HCT116 (cell line): ENCODE data around the gene FAM151B.

Source experiments
- CTCF ChIP-seq, 3 experiments: fragments of 200-600 bp in 1 of 3; sonication (generic) in 1 of 3; IDR thresholded peaks in 2 of 3; conservative IDR thresholded peaks in 1 of 3; 2 replicates each; pipeline ENCODE4 v1.5.1; 2012 to 2017; ENCODE audit warnings: low read depth in 2 of 3, low read length in 2 of 3, antibody characterized with exemption in 1 of 3, borderline replicate concordance in 1 of 3, control low read depth in 1 of 3, mild to moderate bottlenecking in 1 of 3, mixed read lengths in 1 of 3, mixed run types in 1 of 3, moderate library complexity in 1 of 3; ENCODE audit not compliant: insufficient read depth in 1 of 3
- MAX ChIP-seq: IDR thresholded peaks from 2 replicates; pipeline ENCODE4 v1.6.1; 2012
- POLR2A ChIP-seq: IDR thresholded peaks from 2 replicates; pipeline ENCODE4 v1.7.0; 2011; ENCODE audit warnings: borderline replicate concordance; ENCODE audit not compliant: insufficient read depth, insufficient read length; ENCODE audit errors: extremely low read depth
- POLR2AphosphoS5 ChIP-seq: IDR thresholded peaks from 2 replicates; pipeline ENCODE4 v1.6.1; 2011; ENCODE audit warnings: mild to moderate bottlenecking, low read depth, low read length, moderate library complexity
- REST ChIP-seq: IDR thresholded peaks from 2 replicates; pipeline ENCODE4 v1.6.1; 2012; ENCODE audit warnings: low read depth
- SIN3A ChIP-seq: IDR thresholded peaks from 2 replicates; pipeline ENCODE4 v1.6.1; 2012; ENCODE audit warnings: low read depth
- TCF7L2 ChIP-seq: IDR thresholded peaks from 2 replicates; pipeline ENCODE4 v1.7.0; 2011; ENCODE audit warnings: borderline replicate concordance, inconsistent platforms; ENCODE audit not compliant: insufficient read depth, insufficient read length; ENCODE audit errors: extremely low read depth
- YY1 ChIP-seq: IDR thresholded peaks from 2 replicates; pipeline ENCODE4 v1.6.1; 2011; ENCODE audit warnings: low read length, low read depth, moderate library complexity, mild to moderate bottlenecking; ENCODE audit not compliant: insufficient replicate concordance; ENCODE audit errors: extremely low read depth
- ZFX ChIP-seq: fragments of 450-650 bp; IDR thresholded peaks from 2 replicates; pipeline ENCODE4 v1.6.1; 2017

GRCh38 chr5:80509362-80509761 is 21.5 kb downstream of the FAM151B start:
- TF ChIP-seq CTCF (IDR thresholded peaks at IDR 0.05 in 2 of 3, conservative IDR thresholded peaks at IDR 0.05 in 1 of 3; ENCODE audit: borderline replicate concordance in 1 of 3, insufficient read depth in 1 of 3, low read depth in 2 of 3, low read length in 2 of 3) = no peak
- no peak for TF ChIP-seq YY1
- TF ChIP-seq POLR2A = no peak
- TF ChIP-seq REST = no peak
- TF ChIP-seq TCF7L2 = no peak
- TF ChIP-seq SIN3A = no peak
- TF ChIP-seq MAX = no peak
- no peak for TF ChIP-seq POLR2AphosphoS5
- no peak for TF ChIP-seq ZFX
